ENCODE measurements around the gene SVEP1. TPM values are rescaled to one million over a fixed set of nuclear protein-coding genes. Genes with fewer than 3 reads are reported as not detected.
"Not testable (repeated sequence)": the region's sequence is repeated elsewhere in the genome, so short reads cannot be mapped to it uniquely, and the experiment has no call there.

Gene SVEP1
- total RNA-seq: 10 to 100 TPM in 2 of 4 donors, 1 to 10 TPM in 2; 8.0 to 14.2 (median 10.2) TPM
- polyA plus RNA-seq: 3.0 TPM
- long read RNA-seq, donor 1, partial matches to known transcripts: 3 of 4 reads
- long read RNA-seq, donor 1, other reads (novel, unspliced or antisense): 1 of 4 reads
- long read RNA-seq, donor 2: 0 reads
- long read RNA-seq, donor 3, partial matches to known transcripts: 3 of 6 reads
- long read RNA-seq, donor 3, other reads (novel, unspliced or antisense): 1 of 6 reads
- long read RNA-seq, donor 4, full-length matches to known transcripts: 1 of 3 reads
- long read RNA-seq, donor 4, partial matches to known transcripts: 2 of 3 reads
- long read RNA-seq, donor 4, other reads (novel, unspliced or antisense): 0 of 3 reads

DNA sequence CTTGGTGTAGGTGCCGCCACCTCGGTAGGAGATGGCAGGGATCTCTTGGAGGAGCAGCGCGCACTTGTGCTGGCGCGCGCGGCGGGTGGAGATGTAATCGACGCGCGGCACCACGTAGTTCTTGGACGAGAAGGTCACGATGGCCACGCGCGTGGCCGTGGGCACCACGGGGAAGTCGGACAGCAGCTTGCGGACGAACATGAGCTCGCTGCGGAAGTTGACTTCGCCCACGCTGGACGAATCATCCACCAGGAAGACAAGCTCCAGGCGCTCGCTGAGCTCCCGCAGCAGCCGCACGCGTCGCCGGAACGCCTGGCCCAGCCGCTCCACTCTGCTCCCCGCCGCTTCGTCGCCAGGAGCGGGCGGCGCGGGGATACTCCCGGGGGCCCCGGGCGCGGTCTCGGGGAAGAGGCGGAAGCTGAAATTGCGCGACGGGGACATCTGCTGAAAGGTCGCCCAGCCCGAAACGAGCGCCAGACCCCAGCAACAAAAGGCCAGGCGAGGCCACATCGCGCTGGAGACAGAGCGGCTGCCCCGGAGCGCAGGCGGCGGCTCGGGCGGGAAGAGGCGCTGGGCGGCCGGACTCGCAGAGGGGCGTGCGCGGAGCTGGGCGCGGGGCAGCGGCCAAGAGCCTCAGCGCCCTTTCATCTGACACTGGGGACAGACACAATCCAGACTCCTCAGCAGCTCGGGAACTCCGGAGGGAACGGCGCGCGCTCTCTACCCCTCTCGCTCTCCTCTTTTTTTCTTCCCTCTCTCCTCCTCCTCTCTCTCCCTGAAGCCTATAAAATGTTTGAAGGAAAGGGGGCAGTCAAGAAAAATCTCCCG is at the start of gene SVEP1:
Gene SVEP1 (minus strand): TSS at position 708 of the 828 bp plus-strand sequence. CDS start 198 bp downstream, at position 510.
- 1% methylated on average over 89 of the region's 89 CpGs for WGBS
- Histone ChIP-seq H3K4me3 (ENCODE audit: low read length) (peak within 1 kb of the TSS; percentile 47), H3K4me1 (ENCODE audit: control insufficient read depth, insufficient read depth, low read length) (no peaks in the 10 kb centered on the region), H3K27me3 (ENCODE audit: control insufficient read depth, insufficient read depth) (no peaks in the 10 kb centered on the region), H3K9me3 (ENCODE audit: control insufficient read depth, low read length) (no peaks in the 10 kb centered on the region), H3K27ac (ENCODE audit: low read length) (peak within 1 kb of the TSS; percentile 46)
- DNase-seq (peak; percentile 57 to 85 (median 76)), ATAC-seq (peak; percentile 80 to 82)
- intact Hi-C loops (cut with DNase I): no loop called here

- Histone ChIP-seq H3K9me3 (ENCODE audit: control insufficient read depth, low read length) (no peaks in the 10 kb centered on the region), H3K4me3 (ENCODE audit: low read length) (no peak overlapping the region), H3K27ac (ENCODE audit: low read length) (no peak overlapping the region), H3K4me1 (ENCODE audit: control insufficient read depth, insufficient read depth, low read length) (no peaks in the 10 kb centered on the region), H3K27me3 (ENCODE audit: control insufficient read depth, insufficient read depth) (no peaks in the 10 kb centered on the region)
- intact Hi-C loops (cut with DNase I): loop anchor here in 3 of 4 donors (10.0 kb wide), 2 partner anchors 171 to 441 kb away; no protein-coding TSS in a partner anchor
- no peak for DNase-seq
- ATAC-seq: peak in 1 of 2 donors; percentile 41
- WGBS: 55% methylated on average over 9 of the region's 9 CpGs
Observed at GRCh38 chr9:110626101-110626829, 46.7 kb upstream of the SVEP1 start.

DNA sequence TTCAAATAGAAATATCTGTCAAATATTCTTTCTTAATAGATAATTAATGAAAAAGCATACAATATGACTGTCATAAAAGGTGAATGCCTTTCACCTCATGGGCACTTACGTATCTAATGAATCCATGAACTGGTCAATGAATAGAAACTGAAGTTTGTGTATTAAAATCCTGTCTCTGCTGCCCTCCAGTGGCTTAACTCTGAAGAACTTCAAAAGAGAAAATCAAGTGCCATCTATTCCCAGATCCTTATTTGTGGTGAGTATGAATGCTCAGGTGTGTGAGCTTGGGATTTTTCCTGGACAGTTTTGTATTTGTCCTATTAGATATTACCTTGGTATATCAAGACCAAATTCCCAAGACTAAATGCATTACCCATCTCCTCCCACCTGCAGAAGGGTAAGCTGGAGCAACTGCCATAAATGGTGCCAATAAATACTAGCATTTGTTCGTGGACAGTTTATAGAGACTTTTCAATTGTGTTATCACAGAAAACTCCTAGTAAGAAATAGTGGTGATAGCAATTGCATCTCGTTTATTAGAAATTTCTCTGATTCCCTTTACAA is 44.0 kb upstream of the SVEP1 start:
- no peaks in the 10 kb centered on the region for H3K4me1 ChIP-seq (ENCODE audit: control insufficient read depth, insufficient read depth, low read length)
- no peak for DNase-seq
- H3K4me3 ChIP-seq (ENCODE audit: low read length): no peak overlapping the region
- WGBS: 25% methylated on average over 3 of the region's 3 CpGs
- ATAC-seq: no peak
- no peak overlapping the region for H3K27ac ChIP-seq (ENCODE audit: low read length)
- H3K27me3 ChIP-seq (ENCODE audit: control insufficient read depth, insufficient read depth): no peaks in the 10 kb centered on the region
- intact Hi-C loops (cut with DNase I): loop anchor here in 3 of 4 donors (5.0 to 10.0 kb wide), 3 partner anchors 169 to 439 kb away; no protein-coding TSS in a partner anchor
- no peaks in the 10 kb centered on the region for H3K9me3 ChIP-seq (ENCODE audit: control insufficient read depth, low read length)

DNA sequence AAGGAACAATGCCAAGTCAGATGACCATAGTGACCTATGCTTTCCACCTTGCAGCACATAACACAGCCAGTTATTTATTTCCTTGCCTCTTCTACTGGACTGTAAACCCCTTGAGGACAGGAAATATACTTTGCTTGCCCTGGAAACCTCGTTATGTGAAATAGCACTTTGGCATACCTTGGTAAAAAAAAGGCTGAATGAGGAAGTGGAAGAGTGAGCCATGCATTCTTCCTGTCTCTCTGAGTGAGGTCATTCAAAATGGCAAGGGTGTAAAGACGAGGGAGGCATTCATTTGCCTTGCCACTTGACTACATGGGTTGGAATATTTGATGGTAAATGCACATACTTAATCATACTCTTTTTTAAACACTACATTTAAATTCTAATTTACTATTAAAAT is 42.8 kb upstream of the SVEP1 start:
- no peak overlapping the region for H3K27ac ChIP-seq (ENCODE audit: low read length)
- no peak overlapping the region for H3K4me3 ChIP-seq (ENCODE audit: low read length)
- 71% methylated on average over 2 of the region's 2 CpGs for WGBS
- H3K4me1 ChIP-seq (ENCODE audit: control insufficient read depth, insufficient read depth, low read length): no peaks in the 10 kb centered on the region
- intact Hi-C loops (cut with DNase I): loop anchor here in 3 of 4 donors (5.0 to 10.0 kb wide), 3 partner anchors 168 to 438 kb away; no protein-coding TSS in a partner anchor
- no peak for ATAC-seq
- H3K27me3 ChIP-seq (ENCODE audit: control insufficient read depth, insufficient read depth): no peaks in the 10 kb centered on the region
- no peak for DNase-seq
- H3K9me3 ChIP-seq (ENCODE audit: control insufficient read depth, low read length): no peaks in the 10 kb centered on the region

- H3K27me3 ChIP-seq (ENCODE audit: control insufficient read depth, insufficient read depth): no peaks in the 10 kb centered on the region
- H3K4me3 ChIP-seq (ENCODE audit: low read length): no peak overlapping the region
- intact Hi-C loops (cut with DNase I): loop anchor here in 3 of 4 donors (5.0 to 10.0 kb wide), 3 partner anchors 166 to 436 kb away; no protein-coding TSS in a partner anchor
- H3K4me1 ChIP-seq (ENCODE audit: control insufficient read depth, insufficient read depth, low read length): no peaks in the 10 kb centered on the region
- 36% methylated on average over 3 of the region's 3 CpGs for WGBS
- H3K9me3 ChIP-seq (ENCODE audit: control insufficient read depth, low read length): no peaks in the 10 kb centered on the region
- H3K27ac ChIP-seq (ENCODE audit: low read length): no peak overlapping the region
- no peak for ATAC-seq
- DNase-seq: no peak
Observed at GRCh38 chr9:110620726-110621125, 41.2 kb upstream of the SVEP1 start.

DNA sequence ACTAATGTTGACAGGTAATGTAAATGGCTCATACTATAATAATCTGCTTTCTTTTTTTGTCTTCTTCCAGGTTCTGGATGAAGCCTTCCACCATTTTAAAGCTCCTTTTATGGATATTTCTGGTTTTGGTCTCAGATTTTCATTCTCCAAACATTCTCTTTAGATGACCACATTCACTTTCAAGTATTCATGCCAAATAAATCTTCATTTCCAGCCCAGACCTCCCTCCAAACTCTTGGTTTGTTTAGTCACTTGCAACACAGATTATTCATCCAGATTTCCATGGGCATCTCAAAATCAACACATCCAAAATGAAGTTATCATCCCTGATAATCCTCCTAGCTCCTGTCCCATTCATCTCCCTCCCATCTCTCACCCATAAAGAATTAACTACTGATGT is 40.3 kb upstream of the SVEP1 start:
- no peak overlapping the region for H3K4me3 ChIP-seq (ENCODE audit: low read length)
- intact Hi-C loops (cut with DNase I): loop anchor here in 3 of 4 donors (5.0 to 10.0 kb wide), 3 partner anchors 165 to 435 kb away; no protein-coding TSS in a partner anchor
- H3K27ac ChIP-seq (ENCODE audit: low read length): no peak overlapping the region
- no peaks in the 10 kb centered on the region for H3K4me1 ChIP-seq (ENCODE audit: control insufficient read depth, insufficient read depth, low read length)
- no peaks in the 10 kb centered on the region for H3K27me3 ChIP-seq (ENCODE audit: control insufficient read depth, insufficient read depth)
- DNase-seq (no peak), ATAC-seq (no peak)
- H3K9me3 ChIP-seq (ENCODE audit: control insufficient read depth, low read length): no peaks in the 10 kb centered on the region

GRCh38 chr9:110615498-110615897 is 36.0 kb upstream of the SVEP1 start:
- Histone ChIP-seq H3K4me1 (ENCODE audit: control insufficient read depth, insufficient read depth, low read length) (no peaks in the 10 kb centered on the region), H3K4me3 (ENCODE audit: low read length) (no peak overlapping the region), H3K9me3 (ENCODE audit: control insufficient read depth, low read length) (no peaks in the 10 kb centered on the region), H3K27me3 (ENCODE audit: control insufficient read depth, insufficient read depth) (no peaks in the 10 kb centered on the region), H3K27ac (ENCODE audit: low read length) (no peak overlapping the region)
- intact Hi-C loops (cut with DNase I): no loop called here
- DNase-seq (no peak), ATAC-seq (no peak)
- 88% methylated on average over 4 of the region's 4 CpGs for WGBS

GRCh38 chr9:110614576-110614975 is 35.0 kb upstream of the SVEP1 start:
- H3K27me3 ChIP-seq (ENCODE audit: control insufficient read depth, insufficient read depth); H3K4me3 ChIP-seq (ENCODE audit: low read length); H3K27ac ChIP-seq (ENCODE audit: low read length); intact Hi-C loops (cut with DNase I); ATAC-seq; DNase-seq; H3K9me3 ChIP-seq (ENCODE audit: control insufficient read depth, low read length); H3K4me1 ChIP-seq (ENCODE audit: control insufficient read depth, insufficient read depth, low read length): not testable (repeated sequence)
- 88% methylated on average over 8 of the region's 8 CpGs for WGBS

DNA sequence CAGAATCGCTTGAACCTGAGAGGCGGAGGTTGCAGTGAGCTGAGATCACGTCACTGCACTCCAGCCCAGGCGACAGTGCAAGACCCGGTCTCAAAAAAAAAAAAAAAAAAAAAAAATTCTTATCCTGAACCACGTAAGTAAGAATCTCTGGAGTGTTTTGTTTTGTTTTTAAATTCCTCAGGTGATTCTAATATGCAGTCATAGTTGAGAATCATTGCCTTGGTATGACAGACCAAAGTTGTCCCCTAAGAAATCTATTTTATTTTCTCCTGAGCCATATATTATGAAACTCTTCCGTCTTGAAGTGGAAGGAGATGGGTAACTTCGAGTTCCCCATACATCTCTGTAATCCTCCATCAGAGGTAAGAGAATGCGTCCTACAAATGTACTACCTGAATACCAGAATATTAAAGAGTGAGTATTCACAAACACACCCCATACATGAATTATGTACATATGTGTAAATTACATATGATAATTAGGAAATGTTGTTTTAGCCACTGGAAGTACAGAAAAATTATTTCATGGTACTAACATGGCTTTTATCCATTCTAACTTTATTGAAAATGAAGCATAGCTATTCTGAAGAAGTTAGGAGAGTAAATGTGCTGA is 26.7 kb upstream of the SVEP1 start:
- DNase-seq (no peak), ATAC-seq (no peak)
- 82% methylated on average over 9 of the region's 9 CpGs for WGBS
- no peak overlapping the region for H3K4me3 ChIP-seq (ENCODE audit: low read length)
- no peaks in the 10 kb centered on the region for H3K27me3 ChIP-seq (ENCODE audit: control insufficient read depth, insufficient read depth)
- H3K9me3 ChIP-seq (ENCODE audit: control insufficient read depth, low read length): no peaks in the 10 kb centered on the region
- intact Hi-C loops (cut with DNase I): no loop called here
- no peaks in the 10 kb centered on the region for H3K4me1 ChIP-seq (ENCODE audit: control insufficient read depth, insufficient read depth, low read length)
- H3K27ac ChIP-seq (ENCODE audit: low read length): no peak overlapping the region

- DNase-seq (no peak), ATAC-seq (no peak)
- Histone ChIP-seq H3K4me3 (ENCODE audit: low read length) (no peak overlapping the region), H3K4me1 (ENCODE audit: control insufficient read depth, insufficient read depth, low read length) (no peaks in the 10 kb centered on the region), H3K27me3 (ENCODE audit: control insufficient read depth, insufficient read depth) (no peaks in the 10 kb centered on the region), H3K27ac (ENCODE audit: low read length) (no peak overlapping the region), H3K9me3 (ENCODE audit: control insufficient read depth, low read length) (no peaks in the 10 kb centered on the region)
- WGBS: 79% methylated on average over 4 of the region's 4 CpGs
- intact Hi-C loops (cut with DNase I): no loop called here
Observed at GRCh38 chr9:110605565-110605964, 26.0 kb upstream of the SVEP1 start.
